ENCODE measurements around the gene ENTPD8. TPM values are rescaled to one million over a fixed set of nuclear protein-coding genes. Genes with fewer than 3 reads are reported as not detected.
"Not testable (repeated sequence)": the region's sequence is repeated elsewhere in the genome, so short reads cannot be mapped to it uniquely, and the experiment has no call there.

The ENTPD8 gene
- total and polyA plus RNA-seq, 3 experiments from 2014 or later = not detected

- H3K4me1 ChIP-seq (ENCODE audit: insufficient read depth, low read length) = peaks cover 68% of the 10 kb centered on the region
- peak overlapping the region in 1 of 7 donors; percentile 48 for H3K4me3 Mint-ChIP-seq
- no peak overlapping the region for H3K4me3 ChIP-seq (ENCODE audit: low read length)
Observed at GRCh38 chr9:137453643-137454081, 12.5 kb upstream of the ENTPD8 start.

DNA sequence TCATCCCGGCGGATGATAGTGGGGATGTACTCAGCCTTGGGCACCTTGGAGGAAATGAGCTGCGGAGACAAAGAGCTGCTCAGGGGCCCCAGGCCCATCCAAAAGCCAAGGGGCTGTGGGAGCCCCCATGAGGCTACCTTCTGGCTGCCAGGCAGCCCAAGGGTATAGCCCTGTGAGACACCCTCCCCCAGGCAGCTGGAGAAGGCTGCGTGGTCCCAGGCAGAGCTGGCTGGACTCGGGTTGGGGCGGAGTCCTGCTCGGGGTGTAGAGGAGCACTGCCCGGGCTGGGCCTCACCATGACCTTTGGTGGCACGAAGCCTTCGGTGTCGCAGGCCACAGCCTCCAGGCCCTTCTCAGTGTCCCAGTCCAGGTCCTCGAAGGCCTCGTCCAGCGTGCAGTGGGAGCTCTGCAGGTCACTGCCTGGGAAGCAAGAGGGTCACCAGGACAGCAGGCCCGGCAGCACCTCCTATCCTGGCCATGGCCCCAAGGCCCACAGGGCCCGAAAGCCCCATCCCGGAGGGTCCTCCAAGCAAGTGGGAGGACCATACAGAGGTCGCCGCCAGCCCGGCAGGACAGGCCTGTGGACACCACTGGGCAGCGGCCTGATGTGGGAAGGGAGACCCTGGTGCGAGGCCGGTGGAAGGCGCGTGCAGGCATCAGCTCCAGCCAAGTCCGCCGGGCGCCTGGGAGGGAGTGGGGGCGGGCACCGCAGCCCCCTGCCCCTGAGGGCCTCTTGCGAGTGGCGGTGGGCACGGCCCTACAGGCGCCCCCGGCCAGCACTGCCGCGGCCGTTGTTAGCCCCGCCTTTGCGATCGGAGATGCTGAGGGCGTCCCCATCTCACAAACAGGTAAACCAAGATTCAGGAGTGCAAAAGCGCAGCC lies 11.8 kb upstream of the ENTPD8 start:
- Histone ChIP-seq H3K4me3 (ENCODE audit: low read length) (no peak overlapping the region), H3K36me3 (ENCODE audit: insufficient read depth, low read length) (no peaks in the 10 kb centered on the region), H3K27me3 (ENCODE audit: insufficient read depth, low read length, poor library complexity, severe bottlenecking) (no peaks in the 10 kb centered on the region), H3K27ac (ENCODE audit: low read depth, low read length) (no peak overlapping the region), H3K4me1 (ENCODE audit: insufficient read depth, low read length) (peaks cover 63% of the 10 kb centered on the region), H3K9me3 (ENCODE audit: low read length) (no peaks in the 10 kb centered on the region)
- peak overlapping the region in 1 of 8 donors; percentile 48 for H3K27ac Mint-ChIP-seq
- ChIA-PET CTCF (interaction anchor here (1.6 kb wide), 1 partner anchor 30 kb away, joined by 5 read pairs; the partner anchor contains the start of genes EXD3 and NOXA1), POLR2A (interaction anchor here (0.6 kb wide), 1 partner anchor 256 kb away, joined by 3 read pairs; no protein-coding TSS in a partner anchor)
- no peak overlapping the region for H3K4me3 Mint-ChIP-seq
- peaks cover 0 to 11% (median 0%) of the 10 kb centered on the region in 3 donors for H3K36me3 Mint-ChIP-seq
- H3K27me3 Mint-ChIP-seq = peaks cover 0 to 2% of the 10 kb centered on the region in 2 donors
- H3K4me1 Mint-ChIP-seq = peaks cover 21 to 42% (median 23%) of the 10 kb centered on the region in 3 donors
- H3K9me3 Mint-ChIP-seq = peaks cover 0 to 6% (median 0%) of the 10 kb centered on the region in 5 donors
- DNase-seq = peak in 1 of 5 donors; percentile 52

More at GRCh38 chr9:137453643-137454081, 12.5 kb upstream of the ENTPD8 start:
- no peaks in the 10 kb centered on the region for H3K36me3 ChIP-seq (ENCODE audit: insufficient read depth, low read length)
- peaks cover 0 to 2% of the 10 kb centered on the region in 2 donors for H3K27me3 Mint-ChIP-seq
- H3K4me1 Mint-ChIP-seq = peaks cover 21 to 42% (median 23%) of the 10 kb centered on the region in 3 donors
- CTCF ChIA-PET = interaction anchor here (1.6 kb wide), 1 partner anchor 31 kb away, joined by 5 read pairs; the partner anchor contains the start of genes EXD3 and NOXA1
- peak; percentile 33 to 61 (median 36) for DNase-seq
- no peaks in the 10 kb centered on the region for H3K9me3 ChIP-seq (ENCODE audit: low read length)
- H3K36me3 Mint-ChIP-seq = peaks cover 0 to 11% (median 0%) of the 10 kb centered on the region in 3 donors
- no peaks in the 10 kb centered on the region for H3K27me3 ChIP-seq (ENCODE audit: insufficient read depth, low read length, poor library complexity, severe bottlenecking)
- POLR2A ChIA-PET = no interaction called here
- peak overlapping the region in 1 of 8 donors; percentile 64 for H3K27ac Mint-ChIP-seq
- no peak overlapping the region for H3K27ac ChIP-seq (ENCODE audit: low read depth, low read length)
- peaks cover 0 to 6% (median 0%) of the 10 kb centered on the region in 5 donors for H3K9me3 Mint-ChIP-seq

- peak in 1 of 5 donors; percentile 47 for DNase-seq
- CTCF ChIA-PET = interaction anchor here (1.6 kb wide), 1 partner anchor 29 kb away, joined by 5 read pairs; the partner anchor contains the start of genes EXD3 and NOXA1
Observed at GRCh38 chr9:137452006-137452760, 11.0 kb upstream of the ENTPD8 start.

DNA sequence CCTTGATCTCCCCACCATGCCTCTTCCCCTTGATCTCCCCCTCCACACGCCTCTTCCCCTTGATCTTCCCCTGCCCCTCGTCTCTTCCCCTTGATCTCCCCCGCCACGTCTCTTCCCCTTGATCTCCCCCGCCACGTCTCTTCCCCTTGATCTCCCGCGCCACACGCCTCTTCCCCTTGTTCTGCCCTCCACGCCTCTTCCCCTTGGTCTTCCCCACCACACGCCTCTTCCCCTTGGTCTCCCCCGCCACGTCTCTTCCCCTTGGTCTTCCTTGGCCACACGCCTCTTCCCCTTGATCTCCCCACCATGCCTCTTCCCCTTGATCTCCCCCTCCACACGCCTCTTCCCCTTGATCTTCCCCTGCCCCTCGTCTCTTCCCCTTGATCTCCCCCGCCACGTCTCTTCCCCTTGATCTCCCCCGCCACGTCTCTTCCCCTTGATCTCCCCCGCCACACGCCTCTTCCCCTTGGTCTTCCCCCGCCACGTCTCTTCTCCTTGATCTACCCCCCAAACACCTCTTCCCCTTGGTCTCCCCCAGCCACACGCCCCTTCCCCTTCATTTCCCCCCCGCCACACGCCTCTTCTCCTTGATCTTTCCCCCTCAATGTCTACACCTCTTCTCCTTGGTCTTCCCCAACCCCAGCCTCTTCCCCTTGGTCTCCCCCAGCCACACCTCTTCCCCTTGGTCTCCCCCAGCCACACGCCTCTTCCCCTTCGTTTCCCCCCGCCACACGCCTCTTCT lies 10.3 kb upstream of the ENTPD8 start:
- not testable (repeated sequence) for H3K36me3 Mint-ChIP-seq
- H3K27ac Mint-ChIP-seq = peak overlapping the region in 6 of 8 donors; percentile 73 to 95 (median 91)

More at GRCh38 chr9:137452006-137452760, 11.0 kb upstream of the ENTPD8 start:
- H3K36me3 ChIP-seq (ENCODE audit: insufficient read depth, low read length) = no peaks in the 10 kb centered on the region
- peaks cover 0 to 2% of the 10 kb centered on the region in 2 donors for H3K27me3 Mint-ChIP-seq
- peaks cover 0 to 11% (median 0%) of the 10 kb centered on the region in 3 donors for H3K36me3 Mint-ChIP-seq
- POLR2A ChIA-PET = interaction anchor here (0.6 kb wide), 1 partner anchor 255 kb away, joined by 3 read pairs; no protein-coding TSS in a partner anchor
- peaks cover 58% of the 10 kb centered on the region for H3K4me1 ChIP-seq (ENCODE audit: insufficient read depth, low read length)
- H3K4me3 Mint-ChIP-seq = peak overlapping the region in 5 of 7 donors; percentile 11 to 63 (median 52)
- no peak overlapping the region for H3K4me3 ChIP-seq (ENCODE audit: low read length)
- peaks cover 0 to 6% (median 0%) of the 10 kb centered on the region in 5 donors for H3K9me3 Mint-ChIP-seq
- no peaks in the 10 kb centered on the region for H3K27me3 ChIP-seq (ENCODE audit: insufficient read depth, low read length, poor library complexity, severe bottlenecking)
- no peak overlapping the region for H3K27ac ChIP-seq (ENCODE audit: low read depth, low read length)
- no peaks in the 10 kb centered on the region for H3K9me3 ChIP-seq (ENCODE audit: low read length)
- H3K4me1 Mint-ChIP-seq = peaks cover 23 to 39% (median 25%) of the 10 kb centered on the region in 3 donors
- peak overlapping the region in 4 of 8 donors; percentile 42 to 93 (median 62) for H3K27ac Mint-ChIP-seq

GRCh38 chr9:137450539-137451222 lies 9.5 kb upstream of the ENTPD8 start:
- H3K4me3 ChIP-seq (ENCODE audit: low read length); H3K9me3 Mint-ChIP-seq; H3K27me3 ChIP-seq (ENCODE audit: insufficient read depth, low read length, poor library complexity, severe bottlenecking); CTCF ChIA-PET; H3K27me3 Mint-ChIP-seq; H3K9me3 ChIP-seq (ENCODE audit: low read length); H3K27ac ChIP-seq (ENCODE audit: low read depth, low read length); POLR2A ChIA-PET; H3K36me3 ChIP-seq (ENCODE audit: insufficient read depth, low read length); H3K36me3 Mint-ChIP-seq: not testable (repeated sequence)
- H3K27ac Mint-ChIP-seq = peak overlapping the region in 7 of 8 donors; percentile 30 to 95 (median 84)
- peak overlapping the region in 5 of 7 donors; percentile 8 to 88 (median 66) for H3K4me3 Mint-ChIP-seq
- peaks cover 54% of the 10 kb centered on the region for H3K4me1 ChIP-seq (ENCODE audit: insufficient read depth, low read length)
- peaks cover 25 to 36% (median 32%) of the 10 kb centered on the region in 3 donors for H3K4me1 Mint-ChIP-seq
- peak; percentile 28 to 79 (median 70) for DNase-seq

More for the DNA sequence above, 10.3 kb upstream of the ENTPD8 start:
- H3K9me3 Mint-ChIP-seq; H3K9me3 ChIP-seq (ENCODE audit: low read length); H3K27me3 Mint-ChIP-seq; H3K36me3 ChIP-seq (ENCODE audit: insufficient read depth, low read length); CTCF ChIA-PET; H3K27me3 ChIP-seq (ENCODE audit: insufficient read depth, low read length, poor library complexity, severe bottlenecking); H3K4me3 ChIP-seq (ENCODE audit: low read length); POLR2A ChIA-PET; H3K27ac ChIP-seq (ENCODE audit: low read depth, low read length): not testable (repeated sequence)
- peaks cover 26 to 39% (median 32%) of the 10 kb centered on the region in 3 donors for H3K4me1 Mint-ChIP-seq
- peaks cover 51% of the 10 kb centered on the region for H3K4me1 ChIP-seq (ENCODE audit: insufficient read depth, low read length)
- peak overlapping the region in 5 of 7 donors; percentile 8 to 72 (median 52) for H3K4me3 Mint-ChIP-seq
- DNase-seq = peak in 2 of 5 donors; percentile 44 to 48

GRCh38 chr9:137449931-137450538 lies 8.9 kb upstream of the ENTPD8 start:
- H3K4me1 ChIP-seq (ENCODE audit: insufficient read depth, low read length) = peaks cover 57% of the 10 kb centered on the region
- ChIA-PET POLR2A (no interaction called here), CTCF (no interaction called here)
- Mint-ChIP-seq H3K4me3 (peak overlapping the region in 6 of 7 donors; percentile 8 to 88 (median 66)), H3K4me1 (peaks cover 29 to 42% (median 37%) of the 10 kb centered on the region in 3 donors), H3K27ac (peak overlapping the region; percentile 63 to 94 (median 84)), H3K9me3 (peaks cover 0 to 6% (median 0%) of the 10 kb centered on the region in 5 donors), H3K36me3 (no peaks in the 10 kb centered on the region), H3K27me3 (peaks cover 2 to 4% of the 10 kb centered on the region in 2 donors)
- H3K36me3 ChIP-seq (ENCODE audit: insufficient read depth, low read length) = no peaks in the 10 kb centered on the region
- H3K27ac ChIP-seq (ENCODE audit: low read depth, low read length) = no peak overlapping the region
- no peaks in the 10 kb centered on the region for H3K27me3 ChIP-seq (ENCODE audit: insufficient read depth, low read length, poor library complexity, severe bottlenecking)
- no peak overlapping the region for H3K4me3 ChIP-seq (ENCODE audit: low read length)
- DNase-seq = peak; percentile 33 to 81 (median 69)
- no peaks in the 10 kb centered on the region for H3K9me3 ChIP-seq (ENCODE audit: low read length)
